Activated T-cell treated with anti-CD3 and anti-CD28 coated beads, Interleukin-2, amount 50 U/mL, for 4 hours (primary cell): ENCODE measurements around the gene LMF1. TPM values are rescaled to one million over a fixed set of nuclear protein-coding genes. Genes with fewer than 3 reads are reported as not detected.

ENCODE experiments used
- ATAC-seq, 2 donors: fragments of 200-7000 bp; cut with Tn5 transposase; one replicate each; pipeline ENCODE4 v1.10.0; 2021
- DNase-seq: peaks from one replicate; pipeline ENCODE4 v3.0.0-alpha.2; 2020
- H3K27me3 Mint-ChIP-seq: one replicate; pipeline ENCODE4 v1.8.0; 2021; ENCODE audit warnings: low read depth, mixed read lengths
- H3K36me3 Mint-ChIP-seq: one replicate; pipeline ENCODE4 v1.8.0; 2022; ENCODE audit warnings: mixed read lengths; ENCODE audit not compliant: insufficient read depth
- H3K4me1 Mint-ChIP-seq: one replicate; pipeline ENCODE4 v1.8.0; 2021; ENCODE audit warnings: low read depth, mixed read lengths
- H3K4me3 Mint-ChIP-seq: one replicate; pipeline ENCODE4 v1.8.0; 2021; ENCODE audit warnings: mild to moderate bottlenecking, moderate library complexity, mixed read lengths
- H3K9me3 Mint-ChIP-seq: one replicate; pipeline ENCODE4 v1.8.0; 2021; ENCODE audit warnings: mixed read lengths
- total RNA-seq, 3 donors: library from RNA; stranded (reverse); gene quantifications; one replicate each; pipeline ENCODE4 v1.2.1, GENCODE V29; 2021

Gene LMF1
- total RNA-seq, 3 donors from 2014 or later, result 7.7 to 9.9 (median 9.3) TPM

DNA sequence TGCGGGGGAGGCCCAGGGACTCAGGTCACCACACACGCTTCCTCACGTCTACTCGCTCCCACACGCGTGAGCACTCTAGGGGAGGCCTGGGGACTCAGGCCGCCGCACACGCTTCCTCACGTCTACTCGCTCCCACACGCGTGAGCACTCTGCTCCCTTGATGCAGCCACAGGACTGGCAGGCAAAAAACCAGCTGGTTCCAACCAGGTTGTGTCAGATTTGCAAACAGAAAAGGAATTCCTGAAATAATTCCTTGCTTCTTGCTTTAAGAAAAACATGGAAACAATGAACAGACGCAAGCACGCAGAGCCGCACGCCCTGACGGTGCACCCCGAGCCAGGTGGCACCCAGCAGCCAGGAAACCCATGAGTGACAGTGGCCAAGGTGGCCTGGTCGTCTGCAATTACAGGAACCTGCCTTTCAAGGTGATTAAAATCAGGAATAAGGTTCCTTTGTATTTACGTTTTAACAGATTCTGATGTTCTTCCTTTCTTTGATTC, 37.9 kb downstream of the LMF1 start:
- H3K9me3 Mint-ChIP-seq, result no peaks in the 10 kb centered on the region
- H3K27me3 Mint-ChIP-seq, result no peaks in the 10 kb centered on the region
- no peak overlapping the region for H3K4me3 Mint-ChIP-seq

DNA sequence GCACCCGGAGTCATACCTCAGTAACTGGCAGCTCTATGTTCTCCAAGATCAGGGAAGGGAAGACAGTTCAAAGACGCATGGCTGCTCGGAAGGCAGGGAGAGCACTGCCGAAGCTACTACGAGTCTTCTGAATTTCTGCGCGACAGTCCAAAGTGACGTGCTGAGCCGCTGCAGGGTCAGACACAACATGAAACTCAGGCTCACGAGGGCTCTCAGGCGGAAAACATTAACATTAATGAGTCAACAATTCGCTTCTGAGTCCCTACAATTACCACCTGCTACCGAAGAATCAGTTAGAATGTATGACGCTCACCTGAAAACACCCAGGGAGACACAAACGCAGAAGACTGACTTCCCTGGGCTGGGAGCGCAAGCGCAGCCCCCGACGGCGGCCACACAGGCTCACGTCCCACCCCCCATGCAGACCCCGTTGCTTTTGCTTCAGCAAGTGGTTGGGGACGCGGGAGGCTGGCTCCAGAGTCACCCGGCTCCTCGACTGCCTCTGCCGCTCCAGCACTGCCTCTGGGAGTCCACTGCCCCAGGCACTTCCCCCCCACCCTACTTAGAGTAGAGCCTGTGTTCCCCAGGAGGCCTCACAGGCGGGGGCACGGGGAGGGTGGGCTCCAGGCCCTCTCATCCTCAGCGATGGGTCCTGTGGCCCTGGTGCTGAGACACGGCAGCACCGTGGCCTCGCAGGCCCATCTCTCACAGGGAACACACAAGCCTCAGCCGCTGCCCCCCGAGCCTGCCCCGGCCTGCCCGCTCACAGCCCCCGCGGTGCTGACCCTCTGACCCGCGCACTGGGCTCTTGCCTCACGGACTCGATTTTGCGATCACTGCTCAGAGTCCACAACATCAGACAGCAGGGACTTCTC, 38.9 kb downstream of the LMF1 start:
- no peak for ATAC-seq
- H3K36me3 Mint-ChIP-seq, result peaks cover 16% of the 10 kb centered on the region
- H3K9me3 Mint-ChIP-seq, result no peaks in the 10 kb centered on the region
- H3K4me3 Mint-ChIP-seq, result no peak overlapping the region
- DNase-seq, result no peak
- H3K27me3 Mint-ChIP-seq, result no peaks in the 10 kb centered on the region
- H3K4me1 Mint-ChIP-seq, result peaks cover 7% of the 10 kb centered on the region

More for the DNA sequence above, 37.9 kb downstream of the LMF1 start:
- Mint-ChIP-seq H3K36me3 (peaks cover 16% of the 10 kb centered on the region), H3K4me1 (peaks cover 7% of the 10 kb centered on the region)
- ATAC-seq, result no peak
- no peak for DNase-seq

DNA sequence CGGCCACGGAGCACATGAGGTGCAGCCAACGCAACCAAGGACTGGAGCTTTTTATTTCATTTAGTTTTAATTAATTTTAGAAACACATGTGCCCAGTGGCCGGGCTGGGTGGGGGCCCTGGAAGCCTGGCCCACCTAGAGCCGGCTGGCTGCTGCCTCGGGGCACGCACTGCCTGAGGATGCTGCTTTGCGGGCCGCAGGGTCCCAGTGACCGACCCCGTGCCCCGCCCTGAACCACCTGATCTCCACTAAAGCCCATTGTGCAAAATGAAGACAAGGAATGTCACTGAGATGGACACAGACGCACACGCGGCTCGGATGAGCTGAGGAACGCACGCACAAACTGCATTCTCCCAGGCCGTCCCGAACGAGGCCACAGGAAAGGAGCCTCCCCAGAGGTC, 39.6 kb downstream of the LMF1 start:
- H3K9me3 Mint-ChIP-seq, result peaks cover 2% of the 10 kb centered on the region
- ATAC-seq, result no peak
- no peaks in the 10 kb centered on the region for H3K27me3 Mint-ChIP-seq
- no peak for DNase-seq
- peaks cover 2% of the 10 kb centered on the region for H3K4me1 Mint-ChIP-seq
- H3K36me3 Mint-ChIP-seq, result peaks cover 18% of the 10 kb centered on the region
- no peak overlapping the region for H3K4me3 Mint-ChIP-seq

DNA sequence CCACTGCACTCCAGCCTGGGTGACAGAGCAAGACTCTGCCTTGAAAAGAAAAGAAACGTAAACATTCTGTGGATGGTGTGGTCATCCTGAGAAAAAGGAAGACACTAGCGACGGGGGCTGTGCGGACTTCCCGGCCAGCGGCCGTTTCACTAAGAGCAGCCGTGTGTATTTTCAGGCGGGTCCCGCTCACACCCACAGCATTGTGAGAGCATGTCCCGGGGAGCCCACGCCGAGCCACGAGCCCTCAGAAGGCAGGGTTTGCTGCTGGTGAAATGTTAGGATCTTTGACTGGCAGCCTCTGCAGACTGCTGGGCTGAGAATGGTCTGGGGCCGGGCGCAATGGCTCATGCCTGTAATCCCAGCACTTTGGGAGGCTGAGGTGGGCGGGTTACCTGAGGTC, 40.3 kb downstream of the LMF1 start:
- no peaks in the 10 kb centered on the region for H3K27me3 Mint-ChIP-seq
- no peaks in the 10 kb centered on the region for H3K4me1 Mint-ChIP-seq
- DNase-seq (no peak), ATAC-seq (no peak)
- peaks cover 20% of the 10 kb centered on the region for H3K36me3 Mint-ChIP-seq
- H3K9me3 Mint-ChIP-seq, result peaks cover 3% of the 10 kb centered on the region
- no peak overlapping the region for H3K4me3 Mint-ChIP-seq

DNA sequence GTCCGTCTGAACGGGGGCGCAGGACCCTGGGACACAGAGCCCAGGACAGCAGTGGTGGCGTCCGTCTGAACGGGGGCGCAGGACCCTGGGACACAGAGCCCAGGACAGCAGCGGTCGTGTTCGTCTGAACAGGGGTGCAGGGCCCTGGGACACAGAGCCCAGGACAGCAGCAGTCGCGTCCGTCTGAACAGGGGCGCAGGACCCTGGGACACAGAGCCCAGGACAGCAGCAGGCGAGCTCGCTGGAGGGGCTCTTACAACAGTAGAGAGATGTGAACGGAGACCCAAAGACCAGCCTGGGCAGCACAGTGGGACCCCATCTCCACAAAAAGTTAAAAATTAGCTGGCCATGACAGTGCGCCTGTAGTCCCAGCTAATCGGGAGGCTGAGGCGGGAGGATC, 40.7 kb downstream of the LMF1 start:
- Mint-ChIP-seq H3K4me1 (no peaks in the 10 kb centered on the region), H3K9me3 (peaks cover 3% of the 10 kb centered on the region), H3K36me3 (peaks cover 20% of the 10 kb centered on the region), H3K27me3 (no peaks in the 10 kb centered on the region), H3K4me3 (no peak overlapping the region)
- ATAC-seq (no peak), DNase-seq (no peak)

DNA sequence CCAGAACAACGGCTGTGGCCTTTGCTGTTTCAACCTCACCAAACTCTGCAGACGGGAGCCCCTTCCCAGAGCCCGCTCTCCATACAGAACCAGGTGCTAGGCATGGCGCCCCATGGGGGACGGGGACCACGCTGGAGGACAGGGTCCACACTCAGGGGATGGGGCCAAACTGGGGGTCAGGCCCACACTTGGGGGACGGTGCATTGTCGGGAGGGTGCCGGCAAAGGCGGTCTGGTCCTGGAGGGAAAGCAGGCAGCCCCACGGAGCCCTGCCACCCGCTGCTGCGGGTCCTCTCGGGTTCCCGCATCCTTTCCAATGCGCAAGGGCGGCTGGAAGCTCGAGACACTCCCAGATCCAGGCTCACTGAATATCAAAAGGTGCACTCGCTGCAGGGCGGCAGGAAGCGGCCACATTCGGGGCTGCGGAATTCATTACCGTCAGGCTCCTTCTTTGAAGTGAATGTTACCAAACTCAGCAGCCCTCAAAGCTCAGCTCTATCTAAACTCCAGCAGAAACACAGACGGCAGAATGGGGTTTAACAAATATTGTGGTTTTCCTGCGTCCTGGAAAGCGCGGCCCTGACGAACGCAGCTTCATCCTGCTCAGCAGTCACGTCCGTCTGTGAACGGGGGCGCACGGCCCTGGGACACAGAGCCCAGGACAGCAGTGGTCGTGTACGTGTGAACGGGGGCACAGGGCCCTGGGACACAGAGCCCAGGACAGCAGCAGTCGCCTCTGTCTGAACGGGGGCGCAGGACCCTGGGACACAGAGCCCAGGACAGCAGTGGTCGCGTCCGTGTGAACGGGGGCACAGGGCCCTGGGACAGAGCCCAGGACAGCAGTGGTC, 41.3 kb downstream of the LMF1 start:
- no peak for DNase-seq
- no peak for ATAC-seq
- H3K4me1 Mint-ChIP-seq, result no peaks in the 10 kb centered on the region
- peaks cover 3% of the 10 kb centered on the region for H3K9me3 Mint-ChIP-seq
- H3K4me3 Mint-ChIP-seq, result no peak overlapping the region
- H3K27me3 Mint-ChIP-seq, result no peaks in the 10 kb centered on the region
- H3K36me3 Mint-ChIP-seq, result peaks cover 24% of the 10 kb centered on the region

DNA sequence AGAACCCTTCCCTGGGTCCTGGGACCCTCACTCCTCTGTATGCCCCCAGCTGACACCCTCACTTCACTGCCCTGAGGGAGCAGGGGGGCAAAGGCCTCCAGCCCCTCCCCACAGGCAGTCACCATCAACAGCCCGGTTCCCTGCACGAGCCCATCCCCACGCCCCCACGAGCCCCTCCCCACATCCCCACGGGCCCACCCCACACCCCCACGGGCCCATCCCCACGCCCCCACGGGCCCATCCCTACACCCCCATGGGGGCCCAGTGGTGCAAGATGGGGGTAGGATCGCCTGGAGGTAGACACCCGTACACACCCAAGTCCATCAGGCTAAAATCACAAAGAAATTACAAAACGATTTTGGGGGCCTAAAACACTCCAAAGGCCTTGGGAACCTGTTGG, 42.3 kb downstream of the LMF1 start:
- H3K4me3 Mint-ChIP-seq, result no peak overlapping the region
- H3K4me1 Mint-ChIP-seq, result no peaks in the 10 kb centered on the region
- no peak for ATAC-seq
- peaks cover 3% of the 10 kb centered on the region for H3K9me3 Mint-ChIP-seq
- peaks cover 20% of the 10 kb centered on the region for H3K36me3 Mint-ChIP-seq
- no peaks in the 10 kb centered on the region for H3K27me3 Mint-ChIP-seq
- no peak for DNase-seq

DNA sequence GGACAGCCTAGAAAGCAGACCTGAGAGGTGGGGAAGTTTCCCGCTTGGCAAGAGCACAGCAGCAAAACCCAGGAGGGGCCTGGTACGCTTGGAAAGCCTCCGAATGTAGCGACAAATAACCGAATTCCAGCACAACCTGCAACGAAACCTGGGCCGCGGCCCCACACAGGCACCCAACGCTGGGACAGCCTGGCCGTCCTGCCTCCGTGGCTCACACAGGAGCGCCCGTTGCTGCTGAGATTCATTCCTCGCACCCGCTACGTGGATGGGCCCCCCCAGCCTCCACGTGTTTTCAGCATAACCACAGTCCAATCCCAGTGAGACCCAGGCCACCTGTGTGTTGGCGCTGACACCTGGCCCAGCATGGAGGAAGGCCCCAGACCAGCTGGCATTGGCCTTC, 42.9 kb downstream of the LMF1 start:
- peaks cover 3% of the 10 kb centered on the region for H3K9me3 Mint-ChIP-seq
- ATAC-seq, result no peak
- H3K4me3 Mint-ChIP-seq, result no peak overlapping the region
- H3K36me3 Mint-ChIP-seq, result peaks cover 18% of the 10 kb centered on the region
- no peak for DNase-seq
- H3K27me3 Mint-ChIP-seq, result no peaks in the 10 kb centered on the region
- no peaks in the 10 kb centered on the region for H3K4me1 Mint-ChIP-seq

DNA sequence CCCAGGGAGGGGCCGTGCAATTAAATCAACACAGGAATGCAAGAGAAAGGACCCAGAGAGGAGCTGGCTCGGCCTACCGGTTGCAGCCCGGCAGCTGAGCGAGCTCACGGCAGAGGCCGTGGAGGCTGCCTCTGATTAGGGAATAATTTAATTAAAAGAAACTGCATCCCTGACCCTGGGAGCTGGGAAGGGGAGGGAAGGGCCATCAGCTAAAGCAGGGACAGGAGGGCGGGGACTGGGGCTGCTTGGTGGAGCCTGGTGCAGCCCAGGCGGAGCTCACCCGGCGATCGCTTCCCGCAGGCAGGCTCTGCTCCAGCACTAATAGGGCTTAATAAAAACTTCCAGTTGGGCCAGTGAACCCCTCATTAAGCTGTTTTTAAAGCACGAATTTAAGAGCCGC, 43.4 kb downstream of the LMF1 start:
- Mint-ChIP-seq H3K4me1 (no peaks in the 10 kb centered on the region), H3K36me3 (peaks cover 17% of the 10 kb centered on the region)
- ATAC-seq, result no peak

DNA sequence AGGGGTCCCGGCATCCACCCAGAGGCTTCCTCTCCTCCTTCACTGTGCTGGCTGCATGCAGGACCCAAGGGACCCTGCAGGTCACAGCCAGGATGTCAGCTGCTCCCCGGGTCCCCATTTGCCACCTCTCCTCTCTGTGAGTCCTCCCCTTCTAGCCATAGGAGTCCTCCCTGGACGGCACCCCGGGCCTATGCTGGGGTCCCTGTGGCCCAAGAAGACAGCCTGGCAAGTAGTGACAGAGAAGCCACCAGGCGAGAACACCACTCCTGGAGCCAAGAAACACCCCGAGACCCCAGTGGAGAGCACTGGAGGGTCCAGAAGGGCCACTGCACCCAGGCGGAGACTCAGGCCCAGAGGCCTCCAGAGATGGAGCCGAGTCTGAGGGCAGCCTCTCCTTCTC, 44.1 kb downstream of the LMF1 start:
- Mint-ChIP-seq H3K4me1 (no peaks in the 10 kb centered on the region), H3K4me3 (no peak overlapping the region), H3K27me3 (no peaks in the 10 kb centered on the region), H3K36me3 (peaks cover 21% of the 10 kb centered on the region), H3K9me3 (peaks cover 3% of the 10 kb centered on the region)
- DNase-seq, result no peak
- no peak for ATAC-seq

More for the DNA sequence above, 43.4 kb downstream of the LMF1 start:
- peaks cover 3% of the 10 kb centered on the region for H3K9me3 Mint-ChIP-seq
- no peaks in the 10 kb centered on the region for H3K27me3 Mint-ChIP-seq
- no peak overlapping the region for H3K4me3 Mint-ChIP-seq
- DNase-seq, result no peak

DNA sequence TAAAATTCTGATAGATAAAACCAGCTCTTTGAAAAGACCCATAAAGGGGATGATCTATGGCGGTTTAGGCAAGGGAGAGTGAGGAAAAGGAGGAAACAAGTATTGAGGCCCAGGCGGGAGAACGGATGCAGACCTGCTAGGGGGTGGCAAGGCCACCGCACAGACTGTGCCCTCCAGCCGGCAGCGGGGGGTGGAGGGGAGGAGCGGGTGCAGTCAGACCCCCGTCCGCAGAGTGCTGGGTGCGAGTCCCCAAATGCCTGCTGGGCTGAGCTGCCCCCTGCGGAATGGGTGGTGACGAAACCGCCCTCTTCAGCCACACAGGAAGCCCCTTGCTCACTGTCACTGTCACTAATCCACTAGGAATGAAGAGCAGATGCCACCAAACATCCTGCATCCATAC, 46.0 kb downstream of the LMF1 start:
- no peak overlapping the region for H3K4me3 Mint-ChIP-seq
- no peak for ATAC-seq

DNA sequence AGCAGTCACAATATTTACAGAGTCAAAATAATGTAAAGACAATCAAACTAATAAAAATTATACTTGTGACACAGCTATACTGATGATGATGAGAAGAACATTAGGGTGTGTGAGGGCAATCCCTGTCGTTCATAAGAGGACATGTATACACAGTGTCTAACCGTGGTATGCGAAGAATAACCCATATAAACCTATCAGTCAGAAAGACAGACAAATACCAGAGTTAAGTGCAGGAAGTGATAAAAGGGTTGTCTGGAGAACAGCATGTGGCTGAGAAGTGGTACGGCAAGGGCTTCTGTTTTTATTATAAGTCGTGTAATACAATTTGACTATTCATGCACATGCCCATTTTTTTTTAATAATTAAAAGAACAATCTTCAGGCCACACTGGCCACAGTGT, 46.7 kb downstream of the LMF1 start:
- Mint-ChIP-seq H3K36me3 (peaks cover 26% of the 10 kb centered on the region), H3K4me3 (no peak overlapping the region), H3K9me3 (peaks cover 3% of the 10 kb centered on the region), H3K27me3 (no peaks in the 10 kb centered on the region), H3K4me1 (no peaks in the 10 kb centered on the region)
- ATAC-seq (no peak), DNase-seq (no peak)

More for the DNA sequence above, 46.0 kb downstream of the LMF1 start:
- Mint-ChIP-seq H3K9me3 (peaks cover 3% of the 10 kb centered on the region), H3K4me1 (no peaks in the 10 kb centered on the region), H3K27me3 (no peaks in the 10 kb centered on the region), H3K36me3 (peaks cover 27% of the 10 kb centered on the region)
- DNase-seq, result no peak

DNA sequence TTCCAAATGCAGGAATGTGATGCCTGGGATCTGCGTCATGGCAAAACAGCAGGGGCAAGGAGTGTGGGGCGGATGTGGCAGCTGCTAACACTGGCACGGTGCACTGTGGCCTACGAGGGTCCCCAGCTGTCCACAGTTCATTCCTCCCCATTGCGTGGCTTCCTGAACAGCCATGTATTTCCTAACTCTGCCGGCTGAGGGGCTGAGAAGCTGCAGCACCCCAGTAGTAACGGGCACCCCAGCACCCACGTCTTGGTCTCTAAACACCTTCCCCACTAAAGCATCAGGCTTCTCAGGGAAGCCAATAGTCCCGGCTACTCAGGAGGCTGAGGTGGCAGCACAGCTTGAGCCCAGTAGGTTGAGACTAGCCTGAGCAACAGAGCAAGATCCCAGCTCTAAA, 47.6 kb downstream of the LMF1 start:
- Mint-ChIP-seq H3K4me3 (no peak overlapping the region), H3K4me1 (no peaks in the 10 kb centered on the region), H3K27me3 (no peaks in the 10 kb centered on the region), H3K9me3 (peaks cover 3% of the 10 kb centered on the region), H3K36me3 (peaks cover 26% of the 10 kb centered on the region)
- DNase-seq (no peak), ATAC-seq (no peak)

DNA sequence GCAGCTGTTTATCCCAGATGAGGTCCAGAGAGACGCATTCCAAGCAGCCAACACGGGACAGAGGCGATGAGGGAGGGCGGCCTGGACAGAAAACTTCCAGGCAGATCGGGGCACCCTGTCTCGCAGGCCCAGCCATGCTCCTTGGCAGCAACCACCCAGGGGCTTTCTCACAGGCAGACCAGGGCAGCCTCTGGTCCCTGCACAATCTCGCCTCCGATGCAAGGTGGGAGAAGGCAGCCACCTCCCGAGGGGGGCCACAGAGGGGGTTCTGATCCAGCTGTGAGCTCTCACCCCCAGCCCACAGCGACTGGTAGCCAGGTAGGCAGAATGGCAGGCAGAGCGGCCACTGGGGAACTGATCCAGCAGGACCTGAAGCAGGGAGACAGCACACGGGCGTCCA, 48.7 kb downstream of the LMF1 start:
- H3K9me3 Mint-ChIP-seq, result peaks cover 3% of the 10 kb centered on the region
- no peak for ATAC-seq
- no peaks in the 10 kb centered on the region for H3K27me3 Mint-ChIP-seq
- no peaks in the 10 kb centered on the region for H3K4me1 Mint-ChIP-seq
- no peak for DNase-seq
- peaks cover 26% of the 10 kb centered on the region for H3K36me3 Mint-ChIP-seq
- no peak overlapping the region for H3K4me3 Mint-ChIP-seq
